ENCODE measurements around the gene KRT4.

The KRT4 gene

GRCh38 chr12:52792185-52793029, 21.5 kb downstream of the KRT4 start:
- DNase-seq (ENCODE audit: low read depth in 2 of 2) = no peak

GRCh38 chr12:52791271-52792184, 22.4 kb downstream of the KRT4 start:
- no peak for DNase-seq (ENCODE audit: low read depth in 2 of 2)

DNA sequence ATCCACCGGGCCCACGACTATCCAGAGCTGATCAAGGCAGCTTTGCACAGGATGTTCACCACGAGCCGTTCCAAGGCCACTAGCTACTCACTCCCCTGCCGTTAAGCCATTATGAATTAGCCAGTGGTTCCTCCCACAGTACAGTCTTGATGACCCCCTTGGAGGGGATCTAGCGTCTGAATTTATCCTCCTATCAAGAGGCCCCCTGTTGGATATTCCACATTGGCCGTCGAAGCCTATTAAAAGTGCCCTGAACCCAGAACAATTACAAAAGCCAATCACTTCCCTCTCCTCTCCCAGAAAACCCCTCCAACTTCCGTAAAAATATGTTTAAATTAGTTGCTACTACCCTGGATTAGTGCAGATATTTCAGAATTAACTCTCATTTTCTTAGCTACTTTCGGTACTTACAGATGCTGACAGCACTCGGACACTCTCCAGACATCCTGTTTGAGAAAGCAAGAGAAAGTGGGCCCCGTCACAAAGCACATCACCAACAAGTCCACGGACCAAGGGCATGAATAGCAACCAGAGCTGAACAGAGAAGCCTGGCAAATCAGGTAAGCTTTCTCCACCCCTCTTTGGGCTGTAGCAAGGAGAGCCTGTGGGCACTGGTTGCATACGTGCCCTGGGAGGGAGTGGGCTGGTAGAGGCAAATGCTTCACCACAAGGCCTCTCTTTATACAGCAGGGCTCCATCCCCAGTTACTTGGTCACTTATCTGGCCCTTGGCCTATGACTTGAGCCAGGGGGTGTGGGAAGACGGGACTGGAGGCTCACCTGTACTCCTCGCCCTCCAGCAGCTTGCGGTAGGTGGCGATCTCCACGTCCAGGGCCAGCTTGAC, 23.3 kb downstream of the KRT4 start:
- no peak for DNase-seq (ENCODE audit: low read depth in 2 of 2)

DNA sequence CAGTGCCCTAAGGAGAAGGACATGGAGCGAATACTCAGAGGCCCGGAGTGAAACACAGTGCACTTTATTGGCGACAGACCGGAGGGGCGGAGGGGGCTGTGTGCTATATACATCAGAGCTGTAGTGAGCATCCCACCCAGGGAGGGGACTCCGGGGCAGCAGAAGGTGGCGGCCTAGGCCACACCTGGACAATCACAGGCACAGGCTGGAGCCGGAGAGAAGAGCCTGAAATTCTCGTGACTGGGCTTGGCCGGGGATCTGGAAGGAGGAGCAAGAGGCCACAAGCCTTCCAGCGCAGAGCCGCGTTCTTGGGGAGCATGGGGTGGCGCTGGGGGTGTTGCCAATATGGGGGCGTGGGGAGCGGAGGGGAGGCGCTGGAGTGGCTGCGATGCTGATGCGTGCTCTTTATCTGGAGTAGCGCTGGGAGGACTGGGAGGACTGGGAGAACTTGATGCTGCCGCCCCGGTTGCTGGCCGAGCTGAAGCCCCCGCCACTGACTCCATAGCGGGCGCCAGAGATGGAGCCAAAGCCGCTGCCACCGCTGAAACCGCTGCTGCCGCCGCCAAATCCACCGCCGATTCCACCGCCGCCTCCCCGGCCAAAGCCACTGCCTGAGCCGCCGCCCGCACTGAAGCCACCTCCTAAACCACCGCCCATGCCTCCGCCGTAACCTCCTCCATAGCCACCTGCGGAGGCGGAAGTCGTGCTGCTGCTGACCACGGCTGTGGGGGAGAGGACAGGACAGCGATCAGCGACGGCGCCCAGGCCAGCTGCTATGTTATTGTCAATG, 24.1 kb downstream of the KRT4 start:
- no peak for DNase-seq (ENCODE audit: low read depth in 2 of 2)

DNA sequence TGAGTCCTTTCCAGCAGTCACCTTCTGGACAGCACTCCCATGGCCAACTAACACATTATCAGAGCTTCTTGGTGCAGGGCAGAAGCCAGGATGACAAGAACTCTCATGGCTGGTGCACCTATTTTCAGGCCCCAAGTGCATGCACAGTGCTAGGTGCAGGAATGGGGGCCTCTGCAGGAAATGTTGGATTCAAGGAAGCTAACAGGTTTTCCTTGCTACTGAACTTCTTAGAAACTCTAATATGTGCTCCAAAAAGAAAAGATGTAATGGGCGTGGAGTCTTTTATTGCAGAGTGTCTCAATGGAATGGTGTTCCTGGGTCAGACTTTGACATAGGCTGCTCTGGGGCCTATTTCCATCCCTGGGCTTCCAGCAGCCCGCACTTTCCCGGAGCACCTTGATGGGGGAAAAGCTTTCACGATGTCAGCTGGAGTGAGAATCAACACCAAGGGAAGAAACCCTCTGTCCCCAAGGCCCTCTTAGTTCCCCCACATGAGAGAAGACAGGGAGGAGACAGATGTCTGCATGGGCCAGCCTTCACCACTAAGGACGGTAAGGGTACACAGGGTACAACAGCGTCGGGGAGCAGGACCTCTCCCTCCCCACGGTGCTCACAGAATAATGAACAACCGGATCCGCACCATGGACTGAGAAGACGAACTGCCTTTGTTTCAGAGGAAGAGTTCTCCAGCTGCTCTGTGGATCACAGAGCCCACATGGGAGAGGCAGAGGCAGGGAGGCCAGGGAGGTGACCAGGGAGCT, 24.9 kb downstream of the KRT4 start:
- no peak for DNase-seq (ENCODE audit: low read depth in 2 of 2)

- no peak for DNase-seq (ENCODE audit: low read depth in 2 of 2)
Measured at GRCh38 chr12:52788192-52788875, 25.6 kb downstream of the KRT4 start.

- no peak for DNase-seq (ENCODE audit: low read depth in 2 of 2)
Measured at GRCh38 chr12:52787324-52788191, 26.4 kb downstream of the KRT4 start.

GRCh38 chr12:52784909-52785308, 29.0 kb downstream of the KRT4 start:
- DNase-seq (ENCODE audit: low read depth in 2 of 2) = no peak

GRCh38 chr12:52783563-52784316, 30.2 kb downstream of the KRT4 start:
- DNase-seq (ENCODE audit: low read depth in 2 of 2) = no peak

- DNase-seq (ENCODE audit: low read depth in 2 of 2) = no peak
Measured at GRCh38 chr12:52782502-52782901, 31.4 kb downstream of the KRT4 start.

GRCh38 chr12:52781399-52782082, 32.4 kb downstream of the KRT4 start:
- DNase-seq (ENCODE audit: low read depth in 2 of 2) = no peak

GRCh38 chr12:52779914-52780313, 34.0 kb downstream of the KRT4 start:
- no peak for DNase-seq (ENCODE audit: low read depth in 2 of 2)

GRCh38 chr12:52778833-52779232, 35.1 kb downstream of the KRT4 start:
- no peak for DNase-seq (ENCODE audit: low read depth in 2 of 2)

GRCh38 chr12:52777566-52777965, 36.4 kb downstream of the KRT4 start:
- DNase-seq (ENCODE audit: low read depth in 2 of 2) = no peak

- DNase-seq (ENCODE audit: low read depth in 2 of 2) = no peak
Measured at GRCh38 chr12:52776913-52777395, 37.0 kb downstream of the KRT4 start, which contains the start of gene KRT76. Gene KRT76, minus strand, starts transcription at chr12:52777345. Its CDS starts 54 bp downstream, at chr12:52777291.

GRCh38 chr12:52776435-52776834, 37.5 kb downstream of the KRT4 start:
- DNase-seq (ENCODE audit: low read depth in 2 of 2) = no peak

- no peak for DNase-seq (ENCODE audit: low read depth in 2 of 2)
Measured at GRCh38 chr12:52774629-52775250, 39.2 kb downstream of the KRT4 start.

All from stimulated activated CD8-positive, alpha-beta memory T cell treated with anti-CD3 and anti-CD28 coated beads, Interleukin-7, amount 100 ng/mL, for 4 hours (primary cell).